NCI-H128 (cell line): ENCODE measurements around the gene NUMB.
"Not testable (repeated sequence)": the region's sequence is repeated elsewhere in the genome, so short reads cannot be mapped to it uniquely, and the experiment has no call there.

Source experiments
- DNase-seq: peaks from one replicate; lab custom pipeline; 2025; ENCODE audit not compliant: unreplicated experiment; lab: John Stamatoyannopoulos, UW

Gene NUMB

GRCh38 chr14:73365727-73366126 is 92.6 kb downstream of the NUMB start:
- DNase-seq, result no peak

GRCh38 chr14:73364559-73364958 is 93.8 kb downstream of the NUMB start:
- no peak for DNase-seq

- DNase-seq, result no peak
These were observed 98.9 kb downstream of the NUMB start for GRCh38 chr14:73359445-73359844.

DNA sequence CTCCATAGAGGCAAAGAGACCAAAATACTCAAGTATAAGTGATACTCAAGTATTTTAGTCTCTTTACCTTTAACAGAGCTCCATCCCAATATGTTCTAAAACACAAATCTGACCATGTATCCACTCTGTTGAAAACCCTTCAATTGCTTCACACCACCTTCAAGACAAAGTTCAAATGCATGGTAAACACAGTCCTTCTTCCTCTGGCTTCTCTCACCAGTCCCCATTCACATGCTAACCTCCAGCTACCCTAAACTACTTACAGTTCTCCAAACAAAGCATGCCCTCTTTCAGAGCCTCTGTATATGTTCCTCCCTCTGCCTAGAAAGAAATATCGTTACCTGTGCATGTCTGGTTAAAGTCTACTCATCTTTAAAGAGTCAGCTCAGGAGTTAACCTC is 100.2 kb downstream of the NUMB start:
- DNase-seq, result no peak

DNA sequence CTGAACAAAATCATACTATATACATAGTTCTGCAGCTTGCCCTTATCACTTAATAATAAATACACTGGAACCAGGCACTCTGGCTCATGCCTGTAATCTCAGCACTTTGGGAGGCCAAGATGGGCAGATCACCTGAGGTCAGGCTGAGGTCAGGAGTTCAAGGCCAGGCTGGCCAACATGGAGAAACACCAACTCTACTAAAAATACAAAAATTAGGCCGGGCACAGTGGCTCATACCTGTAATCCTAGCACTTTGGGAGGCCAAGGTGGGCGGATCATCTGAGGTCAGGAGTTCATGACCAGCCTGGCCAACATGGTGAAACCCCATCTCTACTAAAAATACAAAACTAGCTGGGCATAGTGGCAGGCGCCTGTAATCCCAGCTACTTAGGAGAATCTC is 109.3 kb downstream of the NUMB start:
- not testable (repeated sequence) for DNase-seq

DNA sequence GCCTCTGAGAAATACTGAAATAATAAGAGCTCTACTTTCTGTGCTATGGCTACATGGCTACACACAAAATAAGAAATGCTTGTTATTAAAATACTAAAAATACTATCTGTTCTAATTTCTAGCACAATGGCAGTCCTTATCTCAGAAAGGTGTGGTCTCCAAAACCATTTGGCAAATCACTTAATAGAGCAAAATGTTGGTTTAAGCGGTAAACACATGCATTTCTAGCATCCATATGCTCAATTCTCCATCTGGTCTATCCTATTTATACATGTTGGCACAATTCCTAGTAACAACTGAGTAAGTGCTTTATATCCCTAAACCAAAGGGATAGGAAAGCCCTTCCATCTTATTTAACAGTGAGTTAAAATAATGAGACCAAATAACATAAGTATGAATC is 114.0 kb downstream of the NUMB start:
- no peak for DNase-seq

DNA sequence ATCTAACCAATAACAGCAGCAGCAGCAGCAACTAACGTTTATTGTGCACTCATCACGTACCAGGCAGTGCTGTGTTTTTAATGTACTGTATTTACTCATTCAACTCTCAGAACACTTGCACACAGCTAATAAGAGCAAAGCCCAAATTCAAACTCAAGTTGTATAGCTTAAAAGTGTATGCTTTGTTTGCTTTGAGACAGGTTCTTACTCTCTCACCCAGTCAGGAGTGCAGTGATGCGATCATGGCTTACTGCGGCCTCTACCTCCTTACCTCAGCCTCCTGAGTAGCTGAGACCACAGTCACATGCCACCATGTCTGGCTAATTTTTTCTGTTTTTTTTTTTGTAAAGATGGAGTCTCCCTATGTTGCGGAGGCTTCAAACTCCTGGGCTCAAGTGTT is 115.7 kb downstream of the NUMB start:
- no peak for DNase-seq

DNA sequence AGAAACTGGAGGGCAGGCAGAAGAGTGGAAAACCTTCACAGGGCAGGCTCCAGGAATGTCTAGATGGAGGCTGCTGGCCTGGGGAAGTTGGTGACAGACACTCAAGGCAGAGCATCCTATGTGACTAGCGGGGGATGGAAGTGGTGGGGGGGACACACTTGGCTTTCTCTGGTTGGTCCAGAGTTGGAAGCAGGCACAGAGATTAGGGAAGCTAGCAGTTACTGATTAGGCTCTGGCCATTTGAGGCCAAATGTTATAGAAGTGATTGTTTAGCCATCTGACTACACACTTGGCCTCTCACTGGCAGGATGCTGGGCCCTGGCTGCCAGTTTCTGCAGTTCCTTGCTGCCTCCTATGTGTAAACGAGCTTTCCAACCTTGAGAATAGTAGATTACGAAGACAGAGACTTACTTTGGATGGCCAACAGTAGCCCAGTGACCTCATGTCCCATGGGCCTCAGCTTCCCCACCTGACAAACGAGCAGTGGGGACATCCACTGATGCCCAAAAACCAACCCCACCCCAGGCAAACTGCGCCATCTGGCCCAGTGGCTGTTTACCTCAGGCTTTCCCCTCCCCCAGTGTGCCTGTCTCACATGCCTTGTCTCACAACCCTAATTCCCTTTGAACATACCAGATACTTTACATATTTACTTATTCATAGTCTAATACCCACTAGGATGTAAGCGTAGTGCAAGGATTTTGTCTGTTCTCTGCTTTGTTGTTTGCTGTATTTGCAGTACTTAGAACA is 118.3 kb downstream of the NUMB start:
- DNase-seq, result no peak

DNA sequence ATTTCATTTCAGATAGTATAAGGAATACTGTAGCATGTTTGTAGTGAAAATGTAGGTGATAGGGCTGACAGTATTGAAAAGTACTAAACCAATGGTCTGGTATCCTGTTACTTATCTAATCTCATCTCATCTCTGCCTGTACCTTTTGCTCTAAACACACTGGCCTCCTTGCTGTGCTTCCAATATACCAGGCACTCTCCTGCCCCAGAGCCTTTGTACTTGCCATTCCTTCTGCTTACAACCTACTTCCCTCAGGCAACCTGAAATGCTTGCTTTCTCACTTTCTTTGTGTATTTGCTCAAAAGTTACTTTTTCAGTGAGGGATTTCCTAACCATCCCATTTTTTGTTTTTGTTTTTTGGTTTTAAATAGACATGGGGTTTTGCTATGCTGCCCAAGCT is 119.1 kb downstream of the NUMB start:
- no peak for DNase-seq

DNA sequence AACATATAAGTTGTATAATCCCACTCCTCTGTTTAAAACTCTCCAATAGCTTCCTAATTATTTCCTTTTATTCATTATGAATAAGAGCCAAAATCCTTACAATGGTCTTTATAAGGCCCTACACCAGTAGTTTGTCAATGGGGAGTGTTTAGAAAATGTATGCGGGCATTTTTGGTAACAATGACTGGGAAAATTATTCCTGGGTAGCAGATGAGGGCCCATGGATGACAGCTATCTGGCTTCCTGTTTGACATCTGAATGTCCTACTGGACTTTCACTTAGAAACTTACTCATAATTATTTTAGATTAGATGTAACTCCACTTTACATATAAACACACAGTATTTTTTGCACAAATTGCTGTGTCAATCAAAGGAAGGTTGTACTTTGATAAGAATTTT is 119.8 kb downstream of the NUMB start:
- no peak for DNase-seq

DNA sequence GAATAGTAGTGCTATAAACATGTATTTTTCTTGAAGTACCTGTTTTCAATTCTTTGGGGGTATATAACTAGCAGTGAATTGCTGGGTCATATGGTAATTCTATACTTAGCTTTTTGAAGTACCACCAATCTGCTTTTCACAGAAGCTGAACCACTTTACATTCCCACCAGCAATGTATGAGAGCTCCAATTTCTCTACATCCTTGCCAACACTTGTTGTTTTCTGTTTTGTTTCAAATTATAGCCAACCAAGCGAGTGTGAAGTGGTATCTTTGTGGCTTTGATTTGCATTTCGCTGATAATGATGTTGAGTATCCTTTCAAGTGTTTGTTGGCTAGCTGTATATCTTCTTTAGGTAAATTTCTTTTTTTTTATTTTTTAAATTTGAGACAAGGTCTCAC is 125.3 kb downstream of the NUMB start:
- no peak for DNase-seq

GRCh38 chr14:73325630-73326299 is 132.6 kb downstream of the NUMB start:
- no peak for DNase-seq

DNA sequence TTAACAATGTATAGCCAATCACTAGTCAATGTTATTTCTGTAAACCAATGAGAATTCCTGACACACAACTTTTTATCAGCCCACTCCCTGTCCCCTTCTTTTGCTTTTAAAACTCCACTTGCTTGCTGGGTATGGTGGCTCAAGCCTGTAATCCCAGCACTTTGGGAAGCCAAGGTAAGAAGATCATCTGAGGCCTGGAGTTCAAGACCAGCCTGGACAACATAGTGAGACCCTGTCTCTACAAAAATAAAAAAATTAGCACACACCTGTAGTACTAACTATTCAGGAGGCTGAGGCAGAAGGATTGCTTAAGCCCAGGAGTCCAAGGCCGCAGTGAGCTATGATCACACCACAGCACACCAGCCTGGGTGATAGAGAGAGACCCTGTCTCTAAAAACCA is 133.3 kb downstream of the NUMB start:
- no peak for DNase-seq

DNA sequence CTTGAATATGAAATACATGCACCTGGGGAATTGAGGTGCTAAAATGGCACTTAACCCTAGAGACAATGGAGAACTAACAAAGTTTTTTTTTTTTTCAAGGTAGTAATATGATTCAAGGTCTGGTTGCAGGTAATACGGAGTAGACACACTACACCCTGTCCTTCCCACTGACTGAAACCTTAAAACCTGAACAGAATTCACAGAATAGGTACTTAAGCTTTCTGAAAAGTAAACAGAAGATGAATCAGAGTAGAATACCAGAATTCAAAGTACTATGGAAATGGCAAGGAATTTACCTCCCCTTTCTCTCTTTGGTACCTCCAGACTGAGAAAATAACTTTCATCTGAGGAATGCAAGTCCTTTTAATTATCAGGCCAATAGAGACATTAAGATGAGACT is 133.8 kb downstream of the NUMB start:
- DNase-seq, result no peak

DNA sequence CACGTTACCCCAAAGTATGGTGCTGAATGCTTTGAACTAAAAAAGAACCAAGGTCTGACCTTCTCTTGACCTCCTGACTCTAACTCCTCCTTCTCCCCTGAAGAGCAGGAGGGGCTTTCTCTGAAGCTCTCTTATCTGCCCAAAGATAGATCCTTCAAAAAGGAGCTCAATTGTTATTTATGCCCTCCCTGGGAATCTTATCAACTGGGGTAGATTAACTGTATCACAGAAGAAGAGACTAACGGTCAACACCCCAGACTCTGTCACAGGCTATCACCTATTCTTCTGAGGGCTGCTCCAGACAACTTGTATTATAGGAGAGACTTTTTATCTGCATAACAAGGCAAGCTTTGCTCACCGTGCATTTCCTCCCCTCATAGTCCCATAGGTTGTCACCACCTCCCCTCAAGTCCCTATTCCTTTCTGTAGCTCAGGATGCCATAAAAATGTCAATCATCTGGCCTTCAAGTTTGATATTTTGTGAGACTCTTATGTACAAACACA is 134.4 kb downstream of the NUMB start:
- DNase-seq, result no peak

DNA sequence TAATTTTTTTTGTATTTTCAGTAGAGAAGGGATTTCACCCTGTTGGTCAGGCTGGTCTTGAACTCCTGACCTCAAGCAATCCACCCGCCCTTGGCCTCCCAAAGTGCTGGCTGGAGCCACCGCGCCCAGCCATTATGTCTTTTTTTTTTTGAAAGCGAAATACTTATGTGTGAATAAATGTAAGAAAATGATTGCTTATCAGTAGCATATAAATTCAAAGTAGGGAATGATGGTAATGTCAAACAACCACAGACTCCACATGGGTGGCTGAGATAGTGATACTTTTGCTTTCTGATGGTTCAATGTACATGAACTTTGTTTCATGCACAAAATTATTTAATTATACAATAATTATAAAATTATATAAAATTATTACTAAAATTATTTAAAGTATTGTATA is 145.2 kb downstream of the NUMB start:
- DNase-seq, result no peak

GRCh38 chr14:73312687-73313086 is 145.7 kb downstream of the NUMB start:
- DNase-seq, result no peak

GRCh38 chr14:73311708-73312030 is 146.7 kb downstream of the NUMB start:
- DNase-seq, result no peak

- not testable (repeated sequence) for DNase-seq
These were observed 149.1 kb downstream of the NUMB start for GRCh38 chr14:73309207-73309606.

- no peak for DNase-seq
These were observed 151.1 kb downstream of the NUMB start for GRCh38 chr14:73307261-73307660.

DNA sequence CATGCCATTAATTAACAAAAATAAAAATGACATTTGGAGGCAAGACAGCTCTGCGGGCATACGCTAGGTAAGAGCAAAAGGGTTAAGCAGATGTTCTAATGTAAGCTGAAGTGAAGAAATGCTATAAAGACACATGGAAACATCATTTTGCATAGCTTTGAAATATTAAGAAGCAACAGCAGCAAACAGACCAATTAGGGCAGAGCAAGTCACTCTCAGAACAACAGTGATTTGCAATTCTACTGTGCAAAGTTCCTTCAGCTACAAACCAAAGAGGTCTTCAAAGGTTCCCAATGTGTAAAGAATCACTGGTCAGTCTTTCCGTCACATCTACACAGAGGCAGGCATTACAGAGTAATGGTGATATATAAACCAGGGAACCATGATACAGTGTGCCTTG is 152.8 kb downstream of the NUMB start:
- DNase-seq, result no peak

DNA sequence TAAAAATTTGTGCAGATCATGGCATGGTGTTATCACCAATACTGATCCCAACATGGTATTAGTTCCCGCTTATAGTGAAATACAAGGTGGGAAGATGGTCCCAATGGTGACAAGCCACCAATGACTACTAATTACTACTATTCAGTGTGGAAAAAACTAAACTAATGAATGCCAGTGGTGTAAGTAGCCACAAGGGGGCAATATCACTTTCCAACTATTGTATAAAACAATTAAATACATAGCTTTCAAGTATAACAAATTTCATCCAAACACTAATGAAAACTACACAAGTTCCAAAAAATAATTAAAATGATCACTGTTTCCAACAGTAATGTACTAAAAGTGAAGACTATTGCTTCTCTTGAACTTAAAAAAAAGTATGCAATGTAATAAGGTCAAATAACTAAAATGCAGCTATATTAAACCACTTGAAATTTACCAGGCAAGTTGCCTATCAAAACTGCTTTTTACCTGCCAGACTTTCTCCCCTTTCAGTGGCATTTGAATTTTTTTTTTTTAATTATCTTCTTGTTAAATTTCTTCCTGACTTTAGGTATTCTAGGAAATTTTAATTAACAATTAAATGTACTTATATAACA is 163.0 kb downstream of the NUMB start:
- DNase-seq, result no peak
